Endothelial cell of umbilical vein (primary cell): ENCODE measurements around the gene CENPP. TPM values are rescaled to one million over a fixed set of nuclear protein-coding genes. Genes with fewer than 3 reads are reported as not detected.

Source experiments
- BruUV-seq: library from RNA; stranded (reverse); fragments of 400-500 nt; replicated peaks from 2 replicates; lab custom pipeline; 2021; lab: Mats Ljungman, UMichigan
- CTCF ChIA-PET: fragments of 300-600, 350-600 bp; sonication (Branson Sonifier 250); formaldehyde crosslinking; loops from one replicate; lab custom pipeline; 2021; ENCODE audit warnings: antibody characterized with exemption, inconsistent platforms; lab: Charles Lee
- POLR2A ChIA-PET: fragments of 300-600, 350-600 bp; sonication (Branson Sonifier 250); formaldehyde crosslinking; loops from one replicate; lab custom pipeline; 2021; ENCODE audit warnings: antibody characterized with exemption, inconsistent platforms; lab: Charles Lee
- DNase-seq: peaks from one replicate; pipeline ENCODE4 v3.0.0-alpha.2; 2011; ENCODE audit warnings: low read depth, low spot score
- FAIRE-seq: peaks from 2 replicates; lab custom pipeline; 2011; peaks lifted over from hg19 to GRCh38; lab: Jason Lieb, UNC
- H2AFZ ChIP-seq: 2 replicates; pipeline ENCODE4 v1.6.0; 2012; ENCODE audit warnings: low read depth, low read length, control low read depth, inconsistent platforms
- H3K27ac ChIP-seq: 2 replicates; pipeline ENCODE4 v1.5.1; 2011; ENCODE audit warnings: low read depth, mild to moderate bottlenecking, control low read depth, low read length, moderate library complexity; ENCODE audit not compliant: insufficient read depth
- H3K27me3 ChIP-seq, 2 experiments: 2 replicates each; pipeline versions ENCODE4 v1.6.0 to v1.6.1; 2011; ENCODE audit warnings: low read length in 2 of 2, mixed read lengths in 1 of 2; ENCODE audit not compliant: control insufficient read depth in 2 of 2, insufficient read depth in 2 of 2
- H3K36me3 ChIP-seq, 2 experiments: 2 replicates in 1 of 2; 3 replicates in 1 of 2; pipeline ENCODE4 v1.5.1; 2011; ENCODE audit warnings: low read length in 2 of 2, mild to moderate bottlenecking in 1 of 2, moderate library complexity in 1 of 2; ENCODE audit not compliant: control insufficient read depth in 2 of 2, insufficient read depth in 2 of 2; ENCODE audit errors: extremely low read depth in 1 of 2
- H3K4me1 ChIP-seq: 3 replicates; pipeline ENCODE4 v1.5.1; 2011; ENCODE audit warnings: mild to moderate bottlenecking, low read length; ENCODE audit not compliant: control insufficient read depth, insufficient read depth; ENCODE audit errors: extremely low read depth
- H3K4me2 ChIP-seq: 2 replicates; pipeline ENCODE4 v1.6.1; 2011; ENCODE audit warnings: low read length, control low read depth, mixed read lengths; ENCODE audit not compliant: insufficient read depth
- H3K4me3 ChIP-seq, 3 experiments: fragments of 200-600 bp in 1 of 3; sonication (generic), shearing (Covaris generic) in 1 of 3; replicated peaks in 1 of 3; 2 replicates each; pipeline ENCODE4 v1.5.1; 2011 to 2016; ENCODE audit warnings: control low read depth in 3 of 3, low read length in 3 of 3, mild to moderate bottlenecking in 2 of 3, inconsistent platforms in 1 of 3, low read depth in 1 of 3, moderate library complexity in 1 of 3; ENCODE audit not compliant: insufficient read depth in 1 of 3
- H3K79me2 ChIP-seq: 2 replicates; pipeline ENCODE4 v1.6.0; 2012; ENCODE audit warnings: low read length, inconsistent platforms; ENCODE audit not compliant: control insufficient read depth, insufficient read depth
- H3K9ac ChIP-seq: replicated peaks from 2 replicates; pipeline ENCODE3; 2011; ENCODE audit warnings: low read length, control low read depth; ENCODE audit not compliant: insufficient read depth; ENCODE audit errors: extremely low read depth
- H3K9me1 ChIP-seq: replicated peaks from 3 replicates; pipeline ENCODE4 v1.6.0; 2011; ENCODE audit warnings: mild to moderate bottlenecking, low read length; ENCODE audit not compliant: control insufficient read depth, insufficient read depth; ENCODE audit errors: extremely low read depth
- H3K9me3 ChIP-seq: replicated peaks from 2 replicates; pipeline ENCODE4 v1.5.1; 2012; ENCODE audit warnings: low read length, inconsistent platforms; ENCODE audit not compliant: control insufficient read depth, insufficient read depth
- H4K20me1 ChIP-seq: replicated peaks from 2 replicates; pipeline ENCODE3; 2011; ENCODE audit warnings: mild to moderate bottlenecking, low read length; ENCODE audit not compliant: control insufficient read depth, insufficient read depth; ENCODE audit errors: extremely low read depth
- CTCF ChIP-seq, 2 donors: IDR thresholded peaks; 1 replicate in 1 of 2; 2 replicates in 1 of 2; pipeline ENCODE4 v1.5.1; 2011; ENCODE audit warnings: low read length in 2 of 2, mild to moderate bottlenecking in 2 of 2, moderate library complexity in 2 of 2, control low read depth in 1 of 2, inconsistent platforms in 1 of 2, low read depth in 1 of 2; ENCODE audit not compliant: insufficient read depth in 1 of 2; ENCODE audit errors: extremely low read depth in 1 of 2
- EZH2 ChIP-seq: IDR thresholded peaks from 2 replicates; pipeline ENCODE4 v1.6.1; 2012; ENCODE audit warnings: borderline replicate concordance, low read depth, mild to moderate bottlenecking, moderate library complexity, low read length, inconsistent platforms; ENCODE audit not compliant: severe bottlenecking
- FOS ChIP-seq: IDR thresholded peaks from 2 replicates; pipeline ENCODE4 v1.6.1; 2011; ENCODE audit warnings: mild to moderate bottlenecking, low read length, moderate library complexity, borderline replicate concordance; ENCODE audit not compliant: insufficient read depth
- GATA2 ChIP-seq: IDR thresholded peaks from 2 replicates; pipeline ENCODE4 v1.7.0; 2011; ENCODE audit warnings: low read depth, mild to moderate bottlenecking, moderate library complexity, mixed read lengths, low read length; ENCODE audit not compliant: insufficient read length, insufficient read depth
- JUN ChIP-seq: IDR thresholded peaks from 2 replicates; pipeline ENCODE4 v1.6.1; 2011; ENCODE audit warnings: borderline replicate concordance, low read depth; ENCODE audit not compliant: insufficient read length, insufficient read depth
- MAX ChIP-seq: IDR thresholded peaks from 2 replicates; pipeline ENCODE4 v1.6.1; 2011; ENCODE audit not compliant: insufficient read depth, insufficient read length
- MYC ChIP-seq: IDR thresholded peaks from one replicate; pipeline ENCODE4 v1.6.1; 2011; ENCODE audit warnings: mild to moderate bottlenecking, low read depth, low read length
- POLR2A ChIP-seq: IDR thresholded peaks from 2 replicates; pipeline ENCODE4 v1.6.1; 2012; ENCODE audit warnings: low read depth, mild to moderate bottlenecking, control low read depth, low read length
- POLR2AphosphoS5 ChIP-seq: IDR thresholded peaks from 2 replicates; pipeline ENCODE4 v1.6.1; 2012; ENCODE audit warnings: low read depth, mild to moderate bottlenecking, control low read depth, low read length, moderate library complexity; ENCODE audit not compliant: insufficient read depth
- dilution Hi-C: fragments of 300-500 bp; cut with MboI; formaldehyde crosslinking; loops from one replicate; pipeline ENCODE4 v1.15.0; 2019; ENCODE audit warnings: low sequenced_read_pairs; ENCODE audit not compliant: extremely low pct_ligation_motif_present
- intact Hi-C: fragments of 100-400 bp; cut with micrococcal nuclease; formaldehyde crosslinking; loops from one replicate; pipeline ENCODE4 v1.10.0; 2022
- polyA plus RNA-seq, 4 experiments: library from polyadenylated mRNA; depleted of rRNA in 3 of 4; stranded (reverse) in 3 of 4; unstranded in 1 of 4; fragments of >200 nt; gene quantifications; 2 replicates each; pipeline versions ENCODE4 v1.2.1 to v1.2.3, GENCODE V29; 2011 to 2012; ENCODE audit warnings: missing spikeins in 1 of 4
- total RNA-seq: library from RNA; stranded (reverse); gene quantifications from 2 replicates; pipeline ENCODE4 v1.2.3, GENCODE V29; 2021

The CENPP gene
- total and polyA plus RNA-seq, 2 donors (not counting 3 experiments of a cell fraction or from before 2014, with no cell fraction given), result 1.2 to 12.0 TPM

- H3K4me3 ChIP-seq, result no peak overlapping the region
- no peaks in the 10 kb centered on the region for H3K27me3 ChIP-seq
- no peaks in the 10 kb centered on the region for H4K20me1 ChIP-seq
- no peak overlapping the region for H3K4me2 ChIP-seq
- no peak for FAIRE-seq
- H2AFZ ChIP-seq, result no peak overlapping the region
- peaks cover 81% of the 10 kb centered on the region for H3K79me2 ChIP-seq
- dilution Hi-C loops (no loop called here), intact Hi-C loops (no loop called here)
- H3K9ac ChIP-seq, result no peak overlapping the region
- H3K36me3 ChIP-seq, result peaks cover 3 to 9% of the 10 kb centered on the region in 2 experiments
- H3K9me1 ChIP-seq, result no peaks in the 10 kb centered on the region
- no peaks in the 10 kb centered on the region for H3K9me3 ChIP-seq
- H3K27ac ChIP-seq, result no peak overlapping the region
- ChIA-PET POLR2A (no interaction called here), CTCF (interaction anchor here (1.1 kb wide), 1 partner anchor 47 kb away, joined by 3 read pairs; no protein-coding TSS in a partner anchor)
- H3K4me1 ChIP-seq, result no peaks in the 10 kb centered on the region
- TF ChIP-seq POLR2AphosphoS5 (no peak), MYC (no peak), POLR2A (no peak), CTCF (IDR thresholded peaks at IDR 0.05; ENCODE audit: extremely low read depth in 1 of 2, insufficient read depth in 1 of 2, low read depth in 1 of 2, low read length in 2 of 2) (no peak), GATA2 (no peak), FOS (no peak), MAX (no peak), JUN (no peak), EZH2 (no peak)
- DNase-seq, result no peak
- BruUV-seq, result no TSS peak
Observed at GRCh38 chr9:92660266-92660665, 334.5 kb downstream of the CENPP start.
